Measurements from ENCODE around the gene WDR64. TPM values are rescaled to one million over a fixed set of nuclear protein-coding genes. Genes with fewer than 3 reads are reported as not detected.

Gene WDR64
- total and polyA plus RNA-seq, 2 of the 13 experiments (the other 11 are each of a cell fraction or from before 2014, with no cell fraction given): not detected

DNA sequence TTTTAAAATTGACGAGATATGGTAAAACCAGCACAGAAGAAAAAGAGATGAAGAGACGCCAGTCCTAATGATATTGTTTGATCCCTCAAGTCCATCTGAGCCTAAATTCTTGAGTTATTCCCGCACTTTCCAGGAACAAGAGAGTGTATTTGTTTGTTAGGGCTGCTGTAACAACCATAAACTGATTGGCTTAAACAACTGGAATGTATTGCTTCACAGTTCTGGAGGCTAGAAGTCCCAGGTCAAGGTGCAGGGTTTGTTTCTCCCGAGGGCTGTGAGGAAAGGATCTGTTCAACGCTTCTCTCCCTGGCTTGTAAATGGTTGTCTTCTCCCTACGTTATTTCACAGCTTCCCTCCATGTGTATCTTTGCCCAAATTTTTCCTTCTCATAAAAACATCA, 188.1 kb downstream of the WDR64 start (continued):
- TF ChIP-seq CEBPZ (IDR thresholded peaks at IDR 0.05; ENCODE audit: low read length) (no peak), ZNF17 (CRISPR knock-in tag; IDR thresholded peaks at IDR 0.05) (no peak), NFE2L2 (IDR thresholded peaks at IDR 0.05; ENCODE audit: low read length) (no peak), MAF1 (CRISPR knock-in tag; IDR thresholded peaks at IDR 0.05; ENCODE audit: borderline replicate concordance) (no peak), MXD3 (CRISPR knock-in tag; IDR thresholded peaks at IDR 0.05) (no peak), FOXA3 (CRISPR knock-in tag; IDR thresholded peaks at IDR 0.05) (no peak), ZNF607 (CRISPR knock-in tag; IDR thresholded peaks at IDR 0.05; ENCODE audit: borderline replicate concordance) (no peak), SAP130 (CRISPR knock-in tag; IDR thresholded peaks at IDR 0.05; ENCODE audit: low read depth) (no peak), ETV6 (CRISPR knock-in tag; conservative IDR thresholded peaks at IDR 0.05) (no peak), GABPA (IDR thresholded peaks at IDR 0.05; ENCODE audit: low read depth, low read length) (no peak), GABPA (CRISPR knock-in tag; IDR thresholded peaks at IDR 0.05; ENCODE audit: low read depth) (no peak), CBFB (CRISPR knock-in tag; IDR thresholded peaks at IDR 0.05) (no peak), ZNF12 (CRISPR knock-in tag; IDR thresholded peaks at IDR 0.05) (peak; percentile 96), ZFP82 (CRISPR knock-in tag; IDR thresholded peaks at IDR 0.05; ENCODE audit: borderline replicate concordance) (no peak), HOXA5 (CRISPR knock-in tag; IDR thresholded peaks at IDR 0.05) (no peak)
- TF ChIP-seq, protein P1, sequence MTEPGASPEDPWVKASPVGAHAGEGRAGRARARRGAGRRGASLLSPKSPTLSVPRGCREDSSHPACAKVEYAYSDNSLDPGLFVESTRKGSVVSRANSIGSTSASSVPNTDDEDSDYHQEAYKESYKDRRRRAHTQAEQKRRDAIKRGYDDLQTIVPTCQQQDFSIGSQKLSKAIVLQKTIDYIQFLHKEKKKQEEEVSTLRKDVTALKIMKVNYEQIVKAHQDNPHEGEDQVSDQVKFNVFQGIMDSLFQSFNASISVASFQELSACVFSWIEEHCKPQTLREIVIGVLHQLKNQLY (CRISPR knock-in tag; IDR thresholded peaks at IDR 0.05): no peak
- TF ChIP-seq, protein P2, sequence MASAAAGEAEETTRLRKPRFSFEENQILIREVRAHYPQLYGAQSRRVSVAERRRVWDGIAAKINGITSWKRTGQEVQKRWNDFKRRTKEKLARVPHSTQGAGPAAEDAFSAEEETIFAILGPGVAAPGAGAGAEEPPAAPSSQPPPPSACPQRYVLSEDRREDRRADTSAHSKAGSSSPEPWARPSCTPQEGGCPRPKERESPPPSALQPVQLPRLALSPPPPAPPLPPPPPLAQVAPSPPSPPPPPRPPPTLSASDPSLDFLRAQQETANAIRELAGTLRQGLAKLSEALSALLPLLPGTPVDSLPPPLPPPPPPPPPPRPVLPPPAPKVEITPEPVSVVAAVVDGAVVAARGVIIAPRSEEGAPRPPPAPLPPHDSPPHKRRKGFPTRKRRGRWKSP (CRISPR knock-in tag; IDR thresholded peaks at IDR 0.05): no peak
